ENCODE measurements around the gene RIMKLA.

Gene RIMKLA

DNA sequence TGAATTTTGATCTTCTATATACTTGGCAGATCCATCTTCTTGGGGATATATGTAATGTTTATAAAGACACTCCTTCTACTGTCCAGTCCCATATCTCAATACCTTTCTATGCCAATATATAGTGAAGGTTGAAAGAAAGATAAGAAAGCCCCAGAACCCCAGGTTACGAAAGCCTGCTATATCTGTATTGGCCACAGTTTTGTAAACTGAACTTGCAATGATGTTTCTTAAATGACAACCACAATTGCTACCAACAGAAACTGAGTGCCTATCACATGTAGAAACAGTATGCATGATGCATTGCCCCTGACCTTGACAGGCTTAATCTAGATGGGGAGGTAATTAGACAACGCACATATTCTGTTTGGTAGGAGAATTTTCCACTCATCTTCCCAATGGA lies 7.8 kb upstream of the RIMKLA start:
- no peak for DNase-seq (ENCODE audit: low spot score)

DNA sequence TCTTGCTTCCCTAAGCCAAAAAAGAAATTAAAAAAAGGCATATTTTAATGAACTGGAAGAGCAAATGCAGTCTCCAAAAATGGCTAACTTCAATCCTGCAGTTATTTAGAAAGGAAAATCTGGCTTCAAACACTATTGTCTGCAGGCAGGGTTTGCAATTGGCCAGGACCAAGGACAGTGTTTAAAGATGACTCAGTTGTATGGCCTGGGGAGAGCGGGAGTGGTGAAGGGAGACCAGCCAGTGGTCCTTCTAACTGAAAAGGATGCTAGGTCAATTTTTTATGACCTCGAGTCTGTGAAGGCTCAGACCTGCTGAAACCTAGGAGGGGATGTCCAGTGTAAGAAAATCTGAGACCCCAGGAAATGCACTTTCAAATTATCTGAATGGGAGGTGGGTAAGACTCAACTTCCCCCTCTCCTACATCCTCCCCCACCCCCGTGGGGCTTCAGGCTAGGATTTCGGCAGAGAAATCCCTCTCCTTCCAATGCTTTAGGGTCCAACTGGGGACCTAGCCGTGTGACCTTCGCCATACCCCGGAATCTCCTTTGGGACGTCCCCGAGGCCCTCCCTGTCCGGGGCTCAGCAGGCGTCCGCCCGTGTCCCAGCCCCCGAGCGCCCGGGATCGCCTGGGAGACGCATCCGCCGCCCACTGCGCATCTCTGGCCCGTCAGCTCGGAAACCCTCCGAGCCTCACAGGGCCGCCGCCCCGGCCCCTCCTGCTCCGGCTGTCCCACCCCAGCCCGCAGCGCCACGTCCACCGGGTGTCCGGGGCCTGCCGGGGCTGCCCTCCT lies 602 bp upstream of the RIMKLA start:
- peak; percentile 48 for DNase-seq (ENCODE audit: low spot score)

GRCh38 chr1:42381280-42381673 lies 685 bp downstream of the RIMKLA start:
- DNase-seq (ENCODE audit: low spot score), result no peak

- no peak for DNase-seq (ENCODE audit: low spot score)
Measured at GRCh38 chr1:42385283-42385682, 4.7 kb downstream of the RIMKLA start.

DNA sequence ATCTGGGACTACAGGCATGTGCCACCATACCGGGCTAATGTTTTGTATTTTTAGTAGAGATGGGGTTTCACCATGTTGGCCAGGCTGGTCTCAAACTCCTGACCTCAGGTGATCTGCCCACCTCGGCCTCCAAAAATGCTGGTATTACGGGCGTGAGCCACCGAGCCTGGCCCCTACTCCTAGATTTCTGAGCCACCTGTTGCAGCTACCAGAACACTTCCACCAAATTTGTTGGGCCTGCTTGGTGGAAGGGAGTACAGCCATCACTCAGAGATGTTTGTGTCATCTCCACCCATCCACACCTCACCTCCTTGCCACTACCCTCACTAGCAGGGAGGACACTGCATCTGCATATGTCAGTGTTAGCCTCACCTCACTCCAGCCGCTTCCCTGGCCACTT lies 5.5 kb downstream of the RIMKLA start:
- no peak for DNase-seq (ENCODE audit: low spot score)

- DNase-seq (ENCODE audit: low spot score), result no peak
Measured at GRCh38 chr1:42392255-42392654, 11.7 kb downstream of the RIMKLA start.

DNA sequence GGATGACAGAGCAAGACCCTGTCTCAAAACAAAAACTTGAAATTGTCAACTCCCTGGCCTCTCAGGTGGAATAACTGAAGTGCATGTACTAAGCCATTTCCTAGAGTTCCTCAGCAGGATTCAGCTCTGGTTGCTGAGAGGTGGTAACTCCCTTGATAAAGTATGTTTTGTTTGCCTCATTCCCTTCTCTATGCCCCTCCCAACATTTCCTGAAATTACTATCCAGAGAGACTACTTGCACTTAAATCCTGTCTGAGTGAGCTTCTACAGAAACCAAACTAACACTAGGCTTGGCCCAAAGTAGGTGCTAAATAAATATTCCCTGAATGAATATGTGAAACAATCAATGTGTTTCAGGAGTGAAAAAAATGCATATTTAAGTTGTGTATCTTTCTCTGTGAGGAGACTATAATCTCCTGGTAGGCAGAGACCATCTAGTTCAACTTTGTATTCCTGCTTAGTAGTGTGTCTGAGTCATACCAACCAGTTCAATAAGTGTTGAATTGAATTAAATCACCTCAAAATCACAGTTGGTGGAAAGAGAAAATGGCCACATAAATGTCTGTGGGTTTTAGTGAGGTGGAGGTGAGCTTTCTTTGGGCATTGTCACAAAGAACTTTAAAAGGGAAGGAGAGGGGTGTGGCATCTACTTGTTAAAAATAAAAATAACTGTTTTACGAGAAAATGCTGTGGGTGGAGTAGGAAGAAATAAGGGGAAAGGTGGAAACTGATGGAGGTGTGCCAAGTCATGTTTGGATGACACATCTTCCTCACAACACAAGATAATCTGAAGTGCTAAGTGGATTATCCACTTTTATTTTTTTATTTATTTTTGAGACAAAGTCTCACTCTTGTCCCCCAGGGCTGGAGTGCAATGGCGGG lies 12.6 kb downstream of the RIMKLA start:
- DNase-seq (ENCODE audit: low spot score), result no peak

- no peak for DNase-seq (ENCODE audit: low spot score)
Measured at GRCh38 chr1:42399315-42400100, 18.9 kb downstream of the RIMKLA start.

DNA sequence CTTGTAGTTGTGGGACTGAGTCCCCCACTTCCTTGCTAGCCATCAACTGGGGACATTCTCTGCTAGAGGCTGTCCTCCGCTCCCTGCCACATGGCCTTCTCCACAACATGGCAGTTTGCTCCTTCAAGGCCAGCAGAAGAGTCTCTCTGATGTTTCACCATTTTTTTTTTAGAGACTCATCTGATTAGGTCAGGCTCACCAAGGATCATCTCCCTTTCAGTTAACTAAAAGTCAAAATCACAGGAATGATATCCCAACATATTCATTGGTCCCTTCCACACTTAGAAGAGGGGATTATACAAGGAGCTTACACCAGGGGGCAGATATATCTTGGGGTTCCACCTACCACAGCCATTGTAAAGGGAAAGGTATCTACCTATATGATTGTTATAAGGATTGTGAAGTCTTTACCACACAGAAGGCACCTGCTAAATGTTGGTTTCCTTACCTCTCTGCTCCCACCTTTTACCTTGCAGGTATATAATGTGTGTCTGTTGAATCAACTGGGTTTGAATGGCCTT lies 23.3 kb downstream of the RIMKLA start:
- DNase-seq (ENCODE audit: low spot score), result no peak

- no peak for DNase-seq (ENCODE audit: low spot score)
Measured at GRCh38 chr1:42414551-42415496, 34.2 kb downstream of the RIMKLA start.

DNA sequence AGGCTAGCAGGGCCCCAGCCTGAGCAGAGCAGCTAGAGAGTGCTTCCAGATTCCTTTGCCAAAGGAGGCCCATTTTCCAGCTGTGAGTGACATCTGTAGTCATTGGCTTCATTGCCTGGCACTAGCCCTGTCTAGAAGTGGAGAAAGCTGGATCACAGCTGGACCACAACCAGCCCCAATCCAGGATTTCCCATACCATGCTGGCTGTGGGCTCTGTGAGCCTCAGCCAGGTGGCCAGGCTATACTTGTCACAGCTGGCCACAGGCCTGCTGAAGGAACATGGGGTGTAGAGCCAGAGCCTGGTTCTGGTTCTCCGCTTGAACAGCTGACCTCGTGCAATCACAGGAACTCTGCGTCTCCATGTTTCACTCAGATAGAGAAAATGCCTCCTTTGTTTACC lies 36.6 kb downstream of the RIMKLA start:
- DNase-seq (ENCODE audit: low spot score), result no peak

DNA sequence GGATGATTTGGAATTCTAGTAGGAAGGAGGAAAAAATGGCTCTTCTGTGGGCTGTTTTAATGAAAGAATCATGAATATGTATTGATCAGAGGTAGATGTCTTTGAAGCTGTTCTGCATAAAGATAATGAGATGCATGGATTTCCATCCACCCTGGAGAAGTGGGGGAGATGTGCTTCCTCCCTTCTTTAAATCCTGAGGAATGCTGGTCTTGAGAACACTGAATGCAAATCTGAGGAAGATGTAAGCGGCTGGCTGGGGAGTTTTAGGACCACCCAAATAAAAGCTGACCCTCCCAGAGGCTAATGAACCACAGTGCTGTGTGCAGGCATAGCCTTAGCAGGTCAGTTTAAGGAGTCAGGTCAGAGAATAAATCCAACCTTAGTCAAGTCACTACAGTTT lies 37.9 kb downstream of the RIMKLA start:
- DNase-seq (ENCODE audit: low spot score), result no peak

DNA sequence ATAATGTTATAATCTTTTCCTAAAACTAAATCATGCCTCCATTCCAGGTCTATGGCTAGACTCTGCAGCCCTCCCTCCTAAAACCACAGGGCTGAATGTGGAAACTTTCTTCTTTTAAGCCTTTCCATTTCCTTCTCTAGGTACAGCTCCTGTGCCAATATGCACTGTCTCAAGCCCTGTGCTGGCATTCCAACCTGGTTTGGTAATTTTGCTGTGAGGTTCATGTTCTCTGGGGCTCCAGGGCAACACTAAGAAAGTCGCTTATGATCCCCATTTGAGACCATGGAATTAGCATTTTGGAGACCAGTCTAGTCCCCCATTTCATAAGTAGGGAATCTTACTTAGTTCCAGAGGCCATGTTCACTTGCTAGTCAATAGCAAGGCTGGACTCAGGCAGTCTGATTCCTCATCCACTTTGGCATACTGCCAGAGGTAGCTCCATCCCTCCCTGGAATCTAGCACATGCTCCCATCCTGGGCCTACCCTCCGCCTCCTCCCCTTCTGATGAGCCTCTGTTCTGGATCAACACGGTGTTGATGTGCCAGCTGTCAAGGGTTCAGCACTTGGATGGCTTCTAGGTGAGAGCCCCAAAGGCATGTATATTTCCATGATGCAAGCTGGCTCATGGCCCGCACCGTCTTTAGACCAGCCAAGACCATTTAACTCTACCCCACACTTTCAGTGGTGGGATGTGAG lies 38.7 kb downstream of the RIMKLA start:
- DNase-seq (ENCODE audit: low spot score), result no peak

- no peak for DNase-seq (ENCODE audit: low spot score)
Measured at GRCh38 chr1:42420121-42420520, 39.5 kb downstream of the RIMKLA start.

GRCh38 chr1:42420911-42421585 lies 40.5 kb downstream of the RIMKLA start:
- DNase-seq (ENCODE audit: low spot score), result no peak

DNA sequence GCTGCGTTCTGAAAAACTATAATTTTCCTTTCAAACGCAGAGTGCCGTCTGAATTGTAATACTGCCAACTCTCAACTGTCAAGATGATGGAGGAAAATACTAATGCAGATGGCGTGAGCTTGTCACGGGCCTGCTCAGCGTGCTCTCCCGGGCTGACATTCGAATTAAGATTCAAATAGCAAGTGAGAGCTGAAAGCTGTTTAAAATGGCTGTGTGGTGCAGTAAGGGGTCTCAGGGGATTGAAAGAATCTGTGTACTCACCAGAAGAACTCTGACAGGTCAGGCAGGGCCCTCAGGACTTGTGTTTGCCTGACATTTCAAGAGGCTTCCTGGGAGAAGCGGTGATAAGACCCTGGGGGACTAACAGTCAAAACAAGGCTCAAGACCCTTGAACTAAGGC lies 42.1 kb downstream of the RIMKLA start:
- DNase-seq (ENCODE audit: low spot score), result no peak

- DNase-seq (ENCODE audit: low spot score), result no peak
Measured at GRCh38 chr1:42423681-42424080, 43.1 kb downstream of the RIMKLA start.

- DNase-seq (ENCODE audit: low spot score), result no peak
Measured at GRCh38 chr1:42424201-42424600, 43.6 kb downstream of the RIMKLA start.

DNA sequence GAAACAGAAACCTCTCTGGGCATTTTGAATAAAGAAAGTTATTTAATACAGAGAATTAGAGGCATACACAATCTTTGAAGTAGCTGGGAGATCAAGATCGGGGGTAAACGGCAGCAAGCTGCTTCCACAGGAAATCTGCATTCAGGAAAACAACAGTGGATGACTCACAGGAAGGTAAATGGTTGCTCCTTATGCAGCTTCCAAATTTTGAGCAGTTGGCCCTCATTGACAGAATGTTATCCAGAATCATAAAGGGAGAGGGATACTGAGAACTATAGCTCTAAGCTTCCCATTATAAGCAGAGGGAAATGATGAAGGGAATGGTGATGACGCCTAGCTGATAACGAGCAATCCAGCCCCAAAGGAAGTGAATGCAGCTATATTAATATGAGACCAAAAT lies 46.6 kb downstream of the RIMKLA start:
- no peak for DNase-seq (ENCODE audit: low spot score)

DNA sequence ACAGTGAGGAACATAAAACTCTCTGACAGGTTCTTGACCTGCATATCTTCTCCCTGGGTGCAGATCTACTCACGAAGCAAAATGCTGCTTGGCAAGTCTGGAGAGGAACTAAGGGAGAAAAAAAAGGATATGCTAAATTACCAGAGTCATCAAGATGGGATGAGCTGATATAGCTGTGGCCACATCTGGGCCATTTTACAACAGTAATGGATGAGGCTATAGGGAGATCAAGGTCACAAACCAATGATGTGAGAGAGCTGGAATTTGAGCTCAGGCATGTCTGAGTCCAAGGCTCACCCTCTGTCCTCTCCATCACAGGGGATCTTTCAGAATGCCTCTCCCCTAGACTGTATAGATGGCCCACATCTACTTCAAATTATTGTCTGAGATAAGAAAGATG lies 49.0 kb downstream of the RIMKLA start:
- no peak for DNase-seq (ENCODE audit: low spot score)

Data from ecto neural progenitor cell (in vitro differentiated cells).